H1 (cell line): ENCODE results near the gene SPINK1. TPM values are rescaled to one million over a fixed set of nuclear protein-coding genes. Genes with fewer than 3 reads are reported as not detected.

Experiments
- CHD7 ChIP-seq: fragments of 300-600 bp; sonication (generic); IDR thresholded peaks from 2 replicates; pipeline ENCODE4 v1.7.1; 2012; ENCODE audit warnings: low read length, moderate library complexity, mild to moderate bottlenecking, inconsistent platforms; ENCODE audit not compliant: insufficient replicate concordance
- GABPA ChIP-seq: IDR thresholded peaks from 2 replicates; pipeline ENCODE4 v1.6.1; 2011; ENCODE audit warnings: mild to moderate bottlenecking, low read length, moderate library complexity, borderline replicate concordance; ENCODE audit not compliant: insufficient read depth
- GTF2F1 ChIP-seq: IDR thresholded peaks from 2 replicates; pipeline ENCODE4 v1.6.1; 2012; ENCODE audit warnings: low read depth, low read length, improper control_type of control experiment, borderline replicate concordance
- JUN ChIP-seq: IDR thresholded peaks from 2 replicates; pipeline ENCODE4 v1.6.1; 2011; ENCODE audit warnings: low read depth, mild to moderate bottlenecking, improper control_type of control experiment, low read length
- KDM5A ChIP-seq: fragments of 200-600 bp; IDR thresholded peaks from 2 replicates; pipeline ENCODE4 v1.7.1; 2012; ENCODE audit warnings: mild to moderate bottlenecking, low read length, inconsistent platforms, mixed read lengths
- SP1 ChIP-seq: IDR thresholded peaks from 2 replicates; pipeline ENCODE4 v1.6.1; 2011; ENCODE audit warnings: low read depth, low read length
- polyA plus RNA-seq, 7 experiments: library from polyadenylated mRNA; depleted of rRNA in 3 of 7; stranded (reverse) in 5 of 7; unstranded in 2 of 7; fragments of >200 nt in 5 of 7; fragments of 200-250 nt in 2 of 7; gene quantifications; 1 replicate in 5 of 7; 2 replicates in 1 of 7; 4 replicates in 1 of 7; pipeline versions ENCODE4 v1.2.1 to v1.2.3, GENCODE V29; 2011 to 2013; ENCODE audit warnings: missing spikeins in 2 of 7, mixed read lengths in 2 of 7
- total RNA-seq: library from RNA; stranded (reverse); fragmentation: NEBNext Ultra II Directional; extraction: Animal tissue kit (Norgen Biotek cat#: 25700); gene quantifications from 2 replicates; pipeline ENCODE4 v1.2.1, GENCODE V29; 2021

The SPINK1 gene
- total and polyA plus RNA-seq, 2 of the 8 experiments (the other 6 are each of a cell fraction or from before 2014, with no cell fraction given): 0.48 to 1.3 TPM

- no peak for TF ChIP-seq CHD7
- no peak for TF ChIP-seq SP1
- no peak for TF ChIP-seq GABPA
- TF ChIP-seq JUN: no peak
- TF ChIP-seq GTF2F1: no peak
- TF ChIP-seq KDM5A: no peak
- TF ChIP-seq, all 59 proteins: peak for 0
Observed at GRCh38 chr5:147844846-147845245, 13.4 kb upstream of the SPINK1 start (continued).
